ENCODE results near the gene CFAP45.
A peak's percentile ranks its signal among the peaks of the same experiment; 100 is the strongest.

The CFAP45 gene

GRCh38 chr1:159900086-159900680 is at the start of gene CFAP45:
Gene CFAP45 (minus strand): TSS chr1:159900165. CDS start chr1:159900098, 67 bp downstream.
- DNase-seq, result peak in 12 of 51 donors; percentile 12 to 64 (median 20)

- no peak for DNase-seq
These were observed 49.2 kb upstream of the CFAP45 start for GRCh38 chr1:159949123-159949522.

- DNase-seq, result no peak
These were observed 48.0 kb upstream of the CFAP45 start for GRCh38 chr1:159947942-159948341.

- DNase-seq, result no peak
These were observed 46.5 kb upstream of the CFAP45 start for GRCh38 chr1:159946242-159947187.

GRCh38 chr1:159945483-159946241 is 45.7 kb upstream of the CFAP45 start, which contains the start of gene IGSF9:
Gene IGSF9 (minus strand): TSS chr1:159945613. CDS start chr1:159943454, 2,159 bp downstream.
- DNase-seq, result peak in 44 of 51 donors; percentile 9 to 81 (median 54)

GRCh38 chr1:159944623-159945455 is 44.9 kb upstream of the CFAP45 start:
- no peak for DNase-seq

- DNase-seq, result no peak
These were observed 44.1 kb upstream of the CFAP45 start for GRCh38 chr1:159943908-159944622.

- DNase-seq, result no peak
These were observed 43.3 kb upstream of the CFAP45 start for GRCh38 chr1:159943278-159943640.

- no peak for DNase-seq
These were observed 42.8 kb upstream of the CFAP45 start for GRCh38 chr1:159942632-159943277.

GRCh38 chr1:159941591-159942560 is 41.9 kb upstream of the CFAP45 start:
- no peak for DNase-seq

GRCh38 chr1:159941141-159941540 is 41.2 kb upstream of the CFAP45 start:
- DNase-seq, result peak in 1 of 51 donors; percentile 22

- no peak for DNase-seq
These were observed 40.1 kb upstream of the CFAP45 start for GRCh38 chr1:159940006-159940620.

GRCh38 chr1:159939678-159940002 is 39.7 kb upstream of the CFAP45 start:
- no peak for DNase-seq

GRCh38 chr1:159938905-159939677 is 39.1 kb upstream of the CFAP45 start:
- DNase-seq, result no peak

GRCh38 chr1:159938211-159938852 is 38.4 kb upstream of the CFAP45 start:
- DNase-seq, result no peak

GRCh38 chr1:159937054-159937750 is 37.2 kb upstream of the CFAP45 start:
- no peak for DNase-seq
